NCI-H187 (cell line): Measurements from ENCODE around the gene SERPINA3.

ENCODE experiments used
- DNase-seq, 2 experiments: peaks; one replicate each; lab custom pipeline; 2025; lab: John Stamatoyannopoulos, UW

SERPINA3 gene

DNA sequence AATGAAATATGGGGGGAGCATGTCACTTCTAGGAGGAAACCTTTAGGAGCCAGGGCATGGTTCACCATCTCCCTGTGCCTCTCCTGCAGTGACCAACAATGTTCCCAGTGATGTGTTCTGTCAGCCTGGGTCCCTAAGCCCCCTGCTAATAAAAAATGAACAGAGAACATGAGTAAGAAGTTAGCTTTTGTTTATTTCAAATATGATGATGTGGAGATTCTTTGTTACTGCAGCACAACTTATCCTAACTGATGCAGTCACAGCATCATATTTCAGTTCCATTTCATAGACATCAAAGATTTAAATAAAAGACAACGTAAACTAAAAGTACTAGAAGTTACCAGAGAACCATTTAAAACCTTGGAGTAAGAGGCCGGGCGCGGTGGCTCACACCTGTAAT, 43.9 kb downstream of the SERPINA3 start:
- no peak for DNase-seq

DNA sequence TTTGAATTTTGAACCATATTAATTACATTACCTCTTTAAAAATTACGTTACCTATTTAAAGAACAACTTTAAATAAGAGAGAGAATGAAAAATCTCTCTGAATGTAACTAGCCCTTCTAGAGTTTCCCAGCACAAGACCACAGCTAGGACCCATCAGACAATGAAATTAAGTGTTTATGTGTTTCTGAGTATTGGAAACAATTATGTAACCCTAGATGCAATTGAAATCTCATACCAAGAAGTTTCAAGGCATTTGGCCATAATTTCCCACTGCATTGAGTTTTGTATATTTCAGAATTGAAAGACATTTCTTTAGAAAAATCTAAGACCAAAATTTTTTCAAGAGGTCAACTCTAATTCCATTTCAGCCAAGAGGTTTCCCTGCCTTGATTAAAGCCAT, 47.1 kb downstream of the SERPINA3 start:
- DNase-seq: no peak

GRCh38 chr14:94659901-94660300, 47.7 kb downstream of the SERPINA3 start:
- no peak for DNase-seq

DNA sequence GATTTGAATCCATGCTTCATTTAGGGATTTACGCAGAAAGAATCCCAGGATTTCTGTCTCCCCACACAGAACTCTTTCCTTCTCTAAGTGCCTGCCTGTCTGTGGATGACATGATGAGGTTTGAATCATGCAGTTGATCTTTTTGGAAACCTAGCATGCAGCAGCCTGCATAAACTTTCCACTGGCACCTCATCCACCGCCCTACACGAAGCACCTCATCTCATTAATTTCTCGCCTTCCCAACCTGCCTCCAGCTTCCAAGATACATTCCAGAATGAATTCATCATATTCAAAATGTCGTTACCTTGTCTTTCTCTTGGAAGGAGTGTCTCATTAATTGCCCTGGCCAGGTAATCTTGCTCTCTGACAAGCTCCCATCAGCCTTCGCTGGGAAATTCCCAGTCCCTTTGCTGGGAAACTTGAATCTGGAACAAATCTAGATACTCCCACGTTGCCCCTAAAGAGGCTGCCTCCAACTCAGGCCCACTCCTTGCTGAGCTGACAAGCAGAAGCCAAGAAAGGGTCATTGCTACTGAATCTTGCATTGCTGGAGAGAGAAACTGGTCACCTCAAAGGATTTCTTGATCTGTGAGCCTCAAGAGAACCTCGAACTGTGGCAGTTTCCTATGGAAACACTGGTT, 48.2 kb downstream of the SERPINA3 start:
- no peak for DNase-seq

- DNase-seq: no peak
Measured at GRCh38 chr14:94663538-94663937, 51.3 kb downstream of the SERPINA3 start.

GRCh38 chr14:94663965-94664704, 51.9 kb downstream of the SERPINA3 start:
- DNase-seq: no peak

GRCh38 chr14:94665121-94665520, 52.9 kb downstream of the SERPINA3 start:
- DNase-seq: no peak

- no peak for DNase-seq
Measured at GRCh38 chr14:94665544-94665943, 53.4 kb downstream of the SERPINA3 start.

GRCh38 chr14:94670692-94671285, 58.6 kb downstream of the SERPINA3 start:
- DNase-seq: no peak

DNA sequence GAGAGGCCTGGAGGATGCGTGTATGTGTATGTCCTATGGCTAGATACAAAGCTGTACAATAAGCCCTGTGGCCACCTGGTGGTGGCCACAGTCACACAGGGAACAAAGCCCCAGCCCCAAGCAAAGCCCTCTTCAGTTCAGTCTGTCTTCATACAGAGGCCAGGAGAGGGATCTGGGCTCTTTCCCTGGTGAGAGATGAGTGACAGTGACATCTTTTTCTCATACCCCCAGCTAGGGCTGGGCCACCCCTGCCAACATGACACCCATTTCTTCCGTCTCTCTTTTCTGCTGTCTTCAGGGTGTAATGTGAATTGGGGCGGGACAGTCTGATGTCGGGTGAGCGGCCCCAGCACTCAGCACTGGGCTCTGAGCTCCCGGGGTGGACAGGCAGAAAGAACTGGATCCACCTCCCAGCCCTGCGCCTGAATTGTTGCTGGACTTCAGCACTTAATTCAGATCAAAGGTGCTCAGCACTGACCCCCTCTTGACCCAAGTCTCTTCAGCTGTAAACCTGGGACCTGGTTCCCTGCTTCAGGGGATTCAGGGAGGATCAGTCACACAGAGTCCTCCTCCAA, 59.8 kb downstream of the SERPINA3 start:
- no peak for DNase-seq

DNA sequence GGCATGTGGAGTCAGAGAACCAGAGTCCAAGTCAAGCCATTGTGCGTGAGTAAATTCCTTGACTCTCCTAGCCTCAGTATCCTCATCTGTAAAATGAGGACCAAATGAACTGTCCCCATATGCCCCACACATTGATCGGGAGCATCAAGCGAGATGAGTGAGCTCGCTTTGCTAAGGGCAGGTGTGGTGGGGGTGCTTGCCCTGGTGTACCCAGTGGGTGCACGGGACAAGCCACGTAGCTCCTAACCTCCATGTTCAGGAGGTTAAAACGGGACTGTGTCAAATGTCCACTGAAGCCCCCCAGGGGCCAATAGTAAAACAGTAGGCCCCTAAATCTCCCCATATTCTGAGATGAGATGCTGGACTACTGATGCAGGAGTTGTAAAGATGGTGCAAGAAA, 60.9 kb downstream of the SERPINA3 start:
- no peak for DNase-seq
